Thyroid gland (tissue), 4 donors: Measurements from ENCODE around the gene METAP2.

Experiments used
- POLR2A ChIP-seq, 2 donors: fragments of 450-650 bp; IDR thresholded peaks; one replicate each; pipeline ENCODE4 v1.6.1; 2017; ENCODE audit warnings: antibody characterized with exemption in 2 of 2, mild to moderate bottlenecking in 2 of 2, moderate library complexity in 1 of 2
- TF ChIP-seq, protein P1 (sequence below), 6 experiments: fragments of 200-600 bp in 3 of 6; fragments of 450-650 bp in 3 of 6; sonication (generic) in 3 of 6; IDR thresholded peaks; one replicate each; pipeline ENCODE4 v1.5.1; 2016 to 2019; ENCODE audit warnings: antibody characterized with exemption in 6 of 6, mild to moderate bottlenecking in 2 of 6, inconsistent platforms in 1 of 6, moderate library complexity in 1 of 6

- TF ChIP-seq, protein P1, sequence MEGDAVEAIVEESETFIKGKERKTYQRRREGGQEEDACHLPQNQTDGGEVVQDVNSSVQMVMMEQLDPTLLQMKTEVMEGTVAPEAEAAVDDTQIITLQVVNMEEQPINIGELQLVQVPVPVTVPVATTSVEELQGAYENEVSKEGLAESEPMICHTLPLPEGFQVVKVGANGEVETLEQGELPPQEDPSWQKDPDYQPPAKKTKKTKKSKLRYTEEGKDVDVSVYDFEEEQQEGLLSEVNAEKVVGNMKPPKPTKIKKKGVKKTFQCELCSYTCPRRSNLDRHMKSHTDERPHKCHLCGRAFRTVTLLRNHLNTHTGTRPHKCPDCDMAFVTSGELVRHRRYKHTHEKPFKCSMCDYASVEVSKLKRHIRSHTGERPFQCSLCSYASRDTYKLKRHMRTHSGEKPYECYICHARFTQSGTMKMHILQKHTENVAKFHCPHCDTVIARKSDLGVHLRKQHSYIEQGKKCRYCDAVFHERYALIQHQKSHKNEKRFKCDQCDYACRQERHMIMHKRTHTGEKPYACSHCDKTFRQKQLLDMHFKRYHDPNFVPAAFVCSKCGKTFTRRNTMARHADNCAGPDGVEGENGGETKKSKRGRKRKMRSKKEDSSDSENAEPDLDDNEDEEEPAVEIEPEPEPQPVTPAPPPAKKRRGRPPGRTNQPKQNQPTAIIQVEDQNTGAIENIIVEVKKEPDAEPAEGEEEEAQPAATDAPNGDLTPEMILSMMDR (IDR thresholded peaks at IDR 0.05), result no peak
- TF ChIP-seq POLR2A (IDR thresholded peaks at IDR 0.05), result peak in 1 of 2 donors; percentile 84
These were observed 74.8 kb downstream of the METAP2 start for GRCh38 chr12:95548539-95549391.
